HepG2 (cell line): ENCODE data around the gene BRCA1. TPM values are rescaled to one million over a fixed set of nuclear protein-coding genes. Genes with fewer than 3 reads are reported as not detected.

ENCODE experiments used
- ATAC-seq: fragments of 200-7000 bp; cut with Tn5 transposase; 3 replicates; pipeline ENCODE4 v1.9.1; 2020; ENCODE audit warnings: mild to moderate bottlenecking, moderate library complexity
- BruUV-seq: library from RNA; stranded (reverse); fragments of 400-500 nt; replicated peaks from 2 replicates; lab custom pipeline; 2021; lab: Mats Ljungman, UMichigan
- CTCF ChIA-PET: fragments of 300-600 bp; formaldehyde crosslinking; extraction: SDS; loops from one replicate; lab custom pipeline; 2021; ENCODE audit warnings: low total read pairs, inconsistent platforms, low intra/inter-chr PET ratio; lab: Yijun Ruan, JAX
- POLR2A ChIA-PET: fragments of 350-600 bp; sonication (Branson Sonifier 250); formaldehyde crosslinking; loops from one replicate; lab custom pipeline; 2020; ENCODE audit warnings: antibody characterized with exemption, inconsistent platforms; lab: Yijun Ruan, JAX
- DNase-seq: peaks from one replicate; pipeline ENCODE4 v3.0.0-alpha.2; 2015; ENCODE audit warnings: low spot score
- FAIRE-seq: peaks from 3 replicates; lab custom pipeline; 2011; peaks lifted over from hg19 to GRCh38; lab: Jason Lieb, UNC
- H2AFZ ChIP-seq: one replicate; pipeline ENCODE4 v1.6.1; 2011; ENCODE audit warnings: low read length, inconsistent platforms
- H3K27ac ChIP-seq: fragments of 300-600 bp; 3 replicates; pipeline ENCODE4 v1.8.0; 2011; ENCODE audit warnings: mixed run types, mild to moderate bottlenecking, mixed read lengths, low read length, inconsistent platforms; ENCODE audit not compliant: insufficient read depth; ENCODE audit errors: extremely low read length
- H3K27me3 ChIP-seq, 2 experiments: fragments of 200-600 bp in 1 of 2; 2 replicates in 1 of 2; 3 replicates in 1 of 2; pipeline versions ENCODE4 v1.6.0 to v1.8.0; 2011; ENCODE audit warnings: low read length in 2 of 2, mild to moderate bottlenecking in 2 of 2, moderate library complexity in 2 of 2, inconsistent platforms in 1 of 2; ENCODE audit not compliant: insufficient read depth in 2 of 2, control insufficient read depth in 1 of 2
- H3K36me3 ChIP-seq, 2 experiments: fragments of 200-600 bp in 1 of 2; replicated peaks in 1 of 2; 2 replicates in 1 of 2; 3 replicates in 1 of 2; pipeline versions ENCODE4 v1.5.1 to v1.8.0; 2011; ENCODE audit warnings: low read length in 2 of 2, inconsistent platforms in 1 of 2; ENCODE audit not compliant: insufficient read depth in 2 of 2, control insufficient read depth in 1 of 2
- H3K4me1 ChIP-seq: 2 replicates; pipeline ENCODE4 v1.5.1; 2012; ENCODE audit warnings: low read length, inconsistent platforms; ENCODE audit not compliant: insufficient read depth
- H3K4me2 ChIP-seq: 2 replicates; pipeline ENCODE4 v1.6.0; 2011; ENCODE audit warnings: low read depth, low read length, inconsistent platforms
- H3K4me3 ChIP-seq, 3 experiments: fragments of 200-600 bp in 1 of 3; sonication (generic), shearing (Covaris generic) in 1 of 3; replicated peaks in 1 of 3; 2 replicates each; pipeline ENCODE4 v1.5.1; 2011 to 2016; ENCODE audit warnings: low read length in 3 of 3, inconsistent platforms in 2 of 3, low read depth in 2 of 3, mild to moderate bottlenecking in 2 of 3, control low read depth in 1 of 3, mixed read lengths in 1 of 3; ENCODE audit not compliant: insufficient read depth in 1 of 3
- H3K79me2 ChIP-seq: one replicate; pipeline ENCODE4 v1.6.1; 2011; ENCODE audit warnings: low read length, inconsistent platforms; ENCODE audit not compliant: insufficient read depth
- H3K9ac ChIP-seq: 2 replicates; pipeline ENCODE4 v1.6.0; 2011; ENCODE audit warnings: mild to moderate bottlenecking, low read depth, low read length, inconsistent platforms; ENCODE audit not compliant: insufficient read depth
- H3K9me3 ChIP-seq: 2 replicates; pipeline ENCODE4 v1.5.1; 2012; ENCODE audit warnings: mild to moderate bottlenecking, low read length
- H4K20me1 ChIP-seq: 2 replicates; pipeline ENCODE4 v1.6.0; 2011; ENCODE audit warnings: inconsistent platforms, mild to moderate bottlenecking, low read length, moderate library complexity; ENCODE audit not compliant: insufficient read depth
- CBX2 ChIP-seq, 2 experiments: fragments of 200-600 bp in 1 of 2; sonication (generic); formaldehyde crosslinking in 1 of 2; IDR thresholded peaks; 2 replicates each; pipeline versions ENCODE4 v1.7.0 to v1.8.1; 2018 to 2022; ENCODE audit warnings: low read depth in 2 of 2, low read length in 1 of 2, mild to moderate bottlenecking in 1 of 2, missing genetic modification reagents in 1 of 2
- HIVEP1 ChIP-seq: sonication (generic); formaldehyde crosslinking; IDR thresholded peaks from 2 replicates; pipeline ENCODE4 v1.4.0; 2020; ENCODE audit warnings: mild to moderate bottlenecking, missing genetic modification reagents
- MXD1 ChIP-seq: sonication (generic); formaldehyde crosslinking; IDR thresholded peaks from 2 replicates; pipeline ENCODE4 v1.4.0; 2020; ENCODE audit warnings: mild to moderate bottlenecking, missing genetic modification reagents
- PHF21A ChIP-seq: sonication (generic); formaldehyde crosslinking; IDR thresholded peaks from 2 replicates; pipeline ENCODE4 v1.5.0; 2020; ENCODE audit warnings: mild to moderate bottlenecking, missing genetic modification reagents
- TOPORS ChIP-seq: sonication (generic); formaldehyde crosslinking; IDR thresholded peaks from 2 replicates; pipeline ENCODE4 v1.8.0; 2023; ENCODE audit warnings: mild to moderate bottlenecking, missing genetic modification reagents
- ZBTB8A ChIP-seq: sonication (generic); formaldehyde crosslinking; IDR thresholded peaks from 2 replicates; pipeline ENCODE4 v1.4.0; 2020; ENCODE audit warnings: mild to moderate bottlenecking, low read depth, missing genetic modification reagents, borderline replicate concordance
- ZNF256 ChIP-seq: sonication (generic); formaldehyde crosslinking; conservative IDR thresholded peaks from 2 replicates; pipeline ENCODE4 v1.4.0; 2020; ENCODE audit warnings: missing genetic modification reagents
- ZNF274 ChIP-seq: sonication (generic); formaldehyde crosslinking; IDR thresholded peaks from 2 replicates; pipeline ENCODE4 v1.5.1; 2020; ENCODE audit warnings: mild to moderate bottlenecking, missing genetic modification reagents
- ZNF772 ChIP-seq: sonication (generic); formaldehyde crosslinking; IDR thresholded peaks from 2 replicates; pipeline ENCODE4 v1.5.0; 2020; ENCODE audit warnings: mild to moderate bottlenecking, missing genetic modification reagents
- WGBS: methylation state at CpG from one replicate; pipeline ENCODE4 v1.1.6; 2017; ENCODE audit warnings: low lambda C conversion rate; 5-methylcytosine and 5-hydroxymethylcytosine counted together
- in situ Hi-C: cut with HindIII; loops from 2 replicates; pipeline ENCODE4 v1.10.0; 2017; ENCODE audit warnings: low pct_unique_long_range_greater_than_20kb; ENCODE audit not compliant: extremely low pct_ligation_motif_present
- intact Hi-C: fragments of 100-400 bp; cut with micrococcal nuclease; formaldehyde crosslinking; loops from one replicate; pipeline ENCODE4 v1.10.0; 2022; ENCODE audit not compliant: unreplicated experiment
- polyA plus RNA-seq, 8 experiments: library from polyadenylated mRNA; depleted of rRNA in 3 of 8; stranded (reverse) in 7 of 8; unstranded in 1 of 8; fragments of >200 nt; fragmentation: Illumina TruSeq in 4 of 8; extraction: Trizol in 4 of 8; gene quantifications; 2 replicates each; pipeline versions ENCODE4 v1.2.1 to v1.2.3, GENCODE V29; 2011 to 2016; ENCODE audit warnings: low read depth in 4 of 8, missing spikeins in 1 of 8, mixed read lengths in 1 of 8; ENCODE audit not compliant: insufficient read depth in 1 of 8
- total RNA-seq, 5 experiments: library from RNA; depleted of rRNA; stranded (reverse); fragments of >200 nt; fragmentation: Illumina TruSeq; extraction: Trizol; gene quantifications; 2 replicates each; pipeline ENCODE4 v1.2.3, GENCODE V29; 2016; ENCODE audit warnings: low read depth in 1 of 5
- TF ChIP-seq, protein P1 (sequence below): sonication (generic); formaldehyde crosslinking; IDR thresholded peaks from 2 replicates; pipeline ENCODE4 v1.4.0; 2020; ENCODE audit warnings: missing genetic modification reagents
- TF ChIP-seq, protein P2 (sequence below): sonication (generic); formaldehyde crosslinking; IDR thresholded peaks from 2 replicates; pipeline ENCODE4 v1.4.0; 2020; ENCODE audit warnings: mild to moderate bottlenecking, missing genetic modification reagents

The BRCA1 gene
- total and polyA plus RNA-seq, 2 of the 13 experiments (the other 11 are each of a cell fraction or from before 2014, with no cell fraction given) = 13.3 to 37.5 TPM

DNA sequence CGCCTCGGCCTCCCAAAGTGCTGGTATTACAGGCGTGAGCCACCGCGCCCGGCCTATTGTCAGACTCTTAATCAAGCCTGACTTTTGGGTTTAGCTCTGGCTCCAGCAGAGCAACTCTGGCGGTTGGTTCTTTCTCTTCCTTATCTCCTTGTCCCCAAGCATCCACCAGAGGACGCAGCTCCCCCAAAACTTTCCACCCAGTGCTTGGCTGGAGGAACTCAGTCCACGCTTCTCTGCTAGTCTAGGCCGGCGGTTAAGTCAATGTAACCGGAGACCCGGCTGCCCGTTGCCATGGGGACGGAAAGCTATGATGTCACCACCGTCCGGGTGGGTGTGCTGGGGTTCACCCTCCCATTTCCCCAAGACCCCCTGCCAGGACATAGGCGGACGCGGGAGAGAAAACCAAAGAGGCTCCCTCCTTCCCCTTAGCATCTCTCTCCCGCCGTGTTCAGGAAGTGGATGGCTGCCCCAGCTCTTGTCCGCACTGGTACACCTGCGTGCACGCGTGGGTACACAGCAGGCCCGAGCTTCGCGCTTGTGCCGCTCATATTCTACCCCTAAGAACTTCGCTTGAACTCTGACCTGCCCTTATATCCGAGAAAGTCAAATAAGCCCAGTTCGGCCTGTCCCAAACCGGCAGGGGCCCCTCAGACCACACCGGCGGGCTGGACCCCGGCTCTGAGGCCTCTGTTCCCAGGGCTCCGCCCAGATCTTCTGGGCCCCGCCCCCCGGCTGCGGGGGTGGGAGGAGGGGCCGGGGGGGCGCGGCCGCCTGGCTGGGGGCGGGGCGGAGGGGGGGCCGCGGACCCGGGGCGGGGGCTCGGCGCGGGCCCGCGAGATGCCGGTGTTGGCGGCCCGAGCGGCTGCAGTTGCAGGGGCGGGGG lies 100.5 kb downstream of the BRCA1 start, which contains the start of gene RND2:
RND2 (plus strand) TSS at position 825 of the 883 bp plus-strand sequence. CDS start 117 bp downstream, outside the sequence.
- peak; percentile 48 for ATAC-seq
- TF ChIP-seq, protein P1, sequence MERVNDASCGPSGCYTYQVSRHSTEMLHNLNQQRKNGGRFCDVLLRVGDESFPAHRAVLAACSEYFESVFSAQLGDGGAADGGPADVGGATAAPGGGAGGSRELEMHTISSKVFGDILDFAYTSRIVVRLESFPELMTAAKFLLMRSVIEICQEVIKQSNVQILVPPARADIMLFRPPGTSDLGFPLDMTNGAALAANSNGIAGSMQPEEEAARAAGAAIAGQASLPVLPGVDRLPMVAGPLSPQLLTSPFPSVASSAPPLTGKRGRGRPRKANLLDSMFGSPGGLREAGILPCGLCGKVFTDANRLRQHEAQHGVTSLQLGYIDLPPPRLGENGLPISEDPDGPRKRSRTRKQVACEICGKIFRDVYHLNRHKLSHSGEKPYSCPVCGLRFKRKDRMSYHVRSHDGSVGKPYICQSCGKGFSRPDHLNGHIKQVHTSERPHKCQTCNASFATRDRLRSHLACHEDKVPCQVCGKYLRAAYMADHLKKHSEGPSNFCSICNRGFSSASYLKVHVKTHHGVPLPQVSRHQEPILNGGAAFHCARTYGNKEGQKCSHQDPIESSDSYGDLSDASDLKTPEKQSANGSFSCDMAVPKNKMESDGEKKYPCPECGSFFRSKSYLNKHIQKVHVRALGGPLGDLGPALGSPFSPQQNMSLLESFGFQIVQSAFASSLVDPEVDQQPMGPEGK (CRISPR knock-in tag) = peak; percentile 40; the same call in 1 of the 2 replicates
- TF ChIP-seq, protein P2, sequence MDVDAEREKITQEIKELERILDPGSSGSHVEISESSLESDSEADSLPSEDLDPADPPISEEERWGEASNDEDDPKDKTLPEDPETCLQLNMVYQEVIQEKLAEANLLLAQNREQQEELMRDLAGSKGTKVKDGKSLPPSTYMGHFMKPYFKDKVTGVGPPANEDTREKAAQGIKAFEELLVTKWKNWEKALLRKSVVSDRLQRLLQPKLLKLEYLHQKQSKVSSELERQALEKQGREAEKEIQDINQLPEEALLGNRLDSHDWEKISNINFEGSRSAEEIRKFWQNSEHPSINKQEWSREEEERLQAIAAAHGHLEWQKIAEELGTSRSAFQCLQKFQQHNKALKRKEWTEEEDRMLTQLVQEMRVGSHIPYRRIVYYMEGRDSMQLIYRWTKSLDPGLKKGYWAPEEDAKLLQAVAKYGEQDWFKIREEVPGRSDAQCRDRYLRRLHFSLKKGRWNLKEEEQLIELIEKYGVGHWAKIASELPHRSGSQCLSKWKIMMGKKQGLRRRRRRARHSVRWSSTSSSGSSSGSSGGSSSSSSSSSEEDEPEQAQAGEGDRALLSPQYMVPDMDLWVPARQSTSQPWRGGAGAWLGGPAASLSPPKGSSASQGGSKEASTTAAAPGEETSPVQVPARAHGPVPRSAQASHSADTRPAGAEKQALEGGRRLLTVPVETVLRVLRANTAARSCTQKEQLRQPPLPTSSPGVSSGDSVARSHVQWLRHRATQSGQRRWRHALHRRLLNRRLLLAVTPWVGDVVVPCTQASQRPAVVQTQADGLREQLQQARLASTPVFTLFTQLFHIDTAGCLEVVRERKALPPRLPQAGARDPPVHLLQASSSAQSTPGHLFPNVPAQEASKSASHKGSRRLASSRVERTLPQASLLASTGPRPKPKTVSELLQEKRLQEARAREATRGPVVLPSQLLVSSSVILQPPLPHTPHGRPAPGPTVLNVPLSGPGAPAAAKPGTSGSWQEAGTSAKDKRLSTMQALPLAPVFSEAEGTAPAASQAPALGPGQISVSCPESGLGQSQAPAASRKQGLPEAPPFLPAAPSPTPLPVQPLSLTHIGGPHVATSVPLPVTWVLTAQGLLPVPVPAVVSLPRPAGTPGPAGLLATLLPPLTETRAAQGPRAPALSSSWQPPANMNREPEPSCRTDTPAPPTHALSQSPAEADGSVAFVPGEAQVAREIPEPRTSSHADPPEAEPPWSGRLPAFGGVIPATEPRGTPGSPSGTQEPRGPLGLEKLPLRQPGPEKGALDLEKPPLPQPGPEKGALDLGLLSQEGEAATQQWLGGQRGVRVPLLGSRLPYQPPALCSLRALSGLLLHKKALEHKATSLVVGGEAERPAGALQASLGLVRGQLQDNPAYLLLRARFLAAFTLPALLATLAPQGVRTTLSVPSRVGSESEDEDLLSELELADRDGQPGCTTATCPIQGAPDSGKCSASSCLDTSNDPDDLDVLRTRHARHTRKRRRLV (CRISPR knock-in tag) = peak; percentile 68; the same call in 1 of the 2 replicates
- no peak for TF ChIP-seq MXD1
- TF ChIP-seq PHF21A (CRISPR knock-in tag) = 0 out of 2 replicates have a peak, but pooled peaks have one; percentile 25
- TF ChIP-seq ZNF256 (CRISPR knock-in tag) = 0 out of 2 replicates have a peak, but pooled peaks have one; percentile 61
- TF ChIP-seq CBX2 (IDR thresholded peaks at IDR 0.05; ENCODE audit: low read depth, low read length) = no peak
- no peak for TF ChIP-seq CBX2 (CRISPR knock-in tag; IDR thresholded peaks at IDR 0.05; ENCODE audit: low read depth)
- 0 out of 2 replicates have a peak, but pooled peaks have one; percentile 19 for TF ChIP-seq HIVEP1 (CRISPR knock-in tag)
- peak; percentile 65 for TF ChIP-seq ZNF274 (CRISPR knock-in tag)
- TF ChIP-seq TOPORS (CRISPR knock-in tag) = 0 out of 2 replicates have a peak, but pooled peaks have one; percentile 30
- no peak for TF ChIP-seq ZBTB8A
- TF ChIP-seq ZNF772 = peak; percentile 70; the same call in 1 of the 2 replicates

More for the DNA sequence above, 100.5 kb downstream of the BRCA1 start, which contains the start of gene RND2:
- no peaks in the 10 kb centered on the region for H4K20me1 ChIP-seq
- H3K79me2 ChIP-seq = peaks cover 19% of the 10 kb centered on the region
- WGBS = 34% methylated on average over 60 of the region's 61 CpGs
- peak within 1 kb of the TSS; percentile 24; the same call in 1 of the 2 replicates for H3K9ac ChIP-seq
- ChIA-PET POLR2A (interaction anchor here (0.5 to 3.6 kb wide), 16 partner anchors 13 to 343 kb away, joined by 3 to 16 read pairs (median 4); partner anchors contain the start of genes BRCA1, IFI35, NBR1 and RPL27), CTCF (interaction anchor here (0.9 to 1.1 kb wide), 2 partner anchors 146 to 285 kb away, joined by 3 read pairs; partner anchors contain the start of gene NBR1)
- intact Hi-C loops (loop anchor here (2.0 to 5.0 kb wide), 4 partner anchors 94 to 308 kb away; partner anchors contain the start of genes NBR1 and TMEM106A), in situ Hi-C loops (no loop called here)
- peaks cover 61% of the 10 kb centered on the region for H3K4me1 ChIP-seq
- FAIRE-seq = peak; percentile 96
- no TSS peak for BruUV-seq
- no peak within 1 kb of the TSS for H3K27ac ChIP-seq
- H3K36me3 ChIP-seq = peaks cover 0 to 7% of the 10 kb centered on the region in 2 experiments; a peak in 2 of 5 replicates
- H2AFZ ChIP-seq = no peak within 1 kb of the TSS
- H3K9me3 ChIP-seq = no peaks in the 10 kb centered on the region
- H3K4me3 ChIP-seq = peak within 1 kb of the TSS; percentile 27 to 62 (median 45); a peak in 5 of 6 replicates
- H3K4me2 ChIP-seq = peak within 1 kb of the TSS; percentile 93
- no peaks in the 10 kb centered on the region; a peak in 1 of 5 replicates for H3K27me3 ChIP-seq
- peak; percentile 91 for DNase-seq
